ENCODE measurements around the gene MIF. TPM values are rescaled to one million over a fixed set of nuclear protein-coding genes. Genes with fewer than 3 reads are reported as not detected.

The MIF gene
- total RNA-seq, 4 donors from 2014 or later: 77.1 to 189 (median 124) TPM

DNA sequence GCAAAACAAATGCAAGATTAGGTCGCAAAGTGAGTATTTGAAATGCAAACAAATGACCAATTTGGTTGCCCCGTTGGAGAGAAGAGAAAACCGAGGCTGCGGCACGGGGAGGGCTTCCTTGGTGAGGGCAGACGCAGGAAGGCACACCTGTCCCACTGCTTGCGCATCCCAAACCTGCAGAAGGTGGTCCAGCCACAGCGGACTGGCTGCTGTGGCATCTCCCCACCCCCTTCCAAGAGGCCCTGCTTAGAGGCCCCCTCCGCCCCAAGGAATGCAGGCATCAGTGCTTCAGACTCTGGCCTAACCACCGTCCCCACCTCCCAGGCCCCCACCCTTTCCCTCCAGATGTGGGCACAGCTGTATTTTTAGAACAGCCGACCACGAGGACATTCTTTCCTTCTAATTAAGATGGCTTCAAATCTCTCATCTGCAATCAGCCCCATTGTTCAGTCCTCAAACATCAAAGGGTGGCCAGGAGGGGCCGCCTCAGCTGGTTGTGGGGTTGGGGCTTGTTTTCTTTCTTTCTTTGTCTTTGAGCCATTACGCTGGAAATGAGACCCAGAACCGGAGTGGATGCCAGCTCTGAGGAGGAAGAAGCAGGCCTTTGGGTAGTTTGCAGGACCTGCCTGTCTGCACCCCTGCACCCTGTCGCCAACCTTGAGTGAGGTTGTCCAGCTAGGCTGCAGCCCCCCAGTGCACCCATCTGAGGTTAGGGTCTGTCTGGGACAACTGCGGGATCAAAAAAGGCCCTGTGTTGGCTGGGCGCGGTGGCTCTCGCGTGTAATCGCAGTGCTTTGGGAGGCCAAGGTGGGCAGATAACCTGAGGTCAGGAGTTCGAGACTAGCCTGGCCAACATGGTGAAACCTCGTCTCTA is 46.0 kb upstream of the MIF start:
- TF ChIP-seq CTCF (IDR thresholded peaks at IDR 0.05) (no peak), POLR2A (IDR thresholded peaks at IDR 0.05) (no peak)
- Histone ChIP-seq H3K27me3 (no peaks in the 10 kb centered on the region), H3K4me1 (no peaks in the 10 kb centered on the region), H3K4me3 (no peak overlapping the region), H3K9me3 (no peaks in the 10 kb centered on the region), H3K27ac (no peak overlapping the region), H3K36me3 (no peaks in the 10 kb centered on the region)
- DNase-seq: no peak
- intact Hi-C loops (cut with DNase I; ENCODE audit: low total_unique reads): loop anchor here (5.0 to 10.0 kb wide), 2 partner anchors 81 to 303 kb away; partner anchors contain the start of gene CHCHD10

- TF ChIP-seq POLR2A (IDR thresholded peaks at IDR 0.05) (peak in 1 of 2 donors; percentile 41), CTCF (IDR thresholded peaks at IDR 0.05) (peak; percentile 97 to 98 (median 97))
- peak; percentile 71 to 87 for DNase-seq
- no peaks in the 10 kb centered on the region for H3K4me1 ChIP-seq
- H3K27me3 ChIP-seq: no peaks in the 10 kb centered on the region
- no peak overlapping the region for H3K27ac ChIP-seq
- no peak overlapping the region for H3K4me3 ChIP-seq
- H3K36me3 ChIP-seq: no peaks in the 10 kb centered on the region
- intact Hi-C loops (cut with DNase I; ENCODE audit: low total_unique reads): loop anchor here (5.0 to 10.0 kb wide), 2 partner anchors 82 to 305 kb away; partner anchors contain the start of gene CHCHD10
- H3K9me3 ChIP-seq: no peaks in the 10 kb centered on the region
Observed at GRCh38 chr22:23849009-23850006, 44.9 kb upstream of the MIF start.

GRCh38 chr22:23850136-23850611 is 44.0 kb upstream of the MIF start:
- TF ChIP-seq CTCF (IDR thresholded peaks at IDR 0.05): no peak
- TF ChIP-seq POLR2A (IDR thresholded peaks at IDR 0.05): no peak
- H3K9me3 ChIP-seq: no peaks in the 10 kb centered on the region
- intact Hi-C loops (cut with DNase I; ENCODE audit: low total_unique reads): no loop called here

GRCh38 chr22:23856721-23857605 is 37.2 kb upstream of the MIF start:
- Histone ChIP-seq H3K9me3 (no peaks in the 10 kb centered on the region), H3K27me3 (no peaks in the 10 kb centered on the region), H3K27ac (peak overlapping the region; percentile 83 to 91), H3K4me3 (peak overlapping the region; percentile 48 to 58), H3K4me1 (no peaks in the 10 kb centered on the region), H3K36me3 (no peaks in the 10 kb centered on the region)
- TF ChIP-seq POLR2A (IDR thresholded peaks at IDR 0.05) (no peak), CTCF (IDR thresholded peaks at IDR 0.05) (no peak)
- intact Hi-C loops (cut with DNase I; ENCODE audit: low total_unique reads): no loop called here
- no peak for DNase-seq

More at GRCh38 chr22:23850136-23850611, 44.0 kb upstream of the MIF start:
- no peak overlapping the region for H3K4me3 ChIP-seq
- no peak for DNase-seq
- no peaks in the 10 kb centered on the region for H3K36me3 ChIP-seq
- no peaks in the 10 kb centered on the region for H3K27me3 ChIP-seq
- H3K27ac ChIP-seq: no peak overlapping the region
- H3K4me1 ChIP-seq: no peaks in the 10 kb centered on the region
